PC-9 (cell line): ENCODE measurements around the gene MAGEB4. TPM values are rescaled to one million over a fixed set of nuclear protein-coding genes. Genes with fewer than 3 reads are reported as not detected.

Source experiments
- BruUV-seq: library from RNA; stranded (reverse); fragments of 400-500 nt; replicated peaks from 2 replicates; lab custom pipeline; 2021; lab: Mats Ljungman, UMichigan
- CTCF ChIA-PET: fragments of 300-600 bp; sonication (Branson Sonifier 250); formaldehyde crosslinking; loops from one replicate; lab custom pipeline; 2022; ENCODE audit warnings: antibody characterized with exemption; lab: Charles Lee
- POLR2A ChIA-PET: fragments of 300-600 bp; sonication (Branson Sonifier 250); formaldehyde crosslinking; loops from one replicate; lab custom pipeline; 2022; ENCODE audit warnings: antibody characterized with exemption; ENCODE audit not compliant: unreplicated experiment; lab: Charles Lee
- DNase-seq, 2 experiments: peaks; one replicate each; pipeline versions ENCODE4 v3.0.0 to v3.0.0-alpha.2; 2015 to 2022; ENCODE audit warnings: mixed read lengths in 1 of 2
- H2AFZ ChIP-seq: fragments of 200-600 bp; sonication (generic); 2 replicates; pipeline ENCODE4 v1.8.1; 2017; ENCODE audit warnings: antibody characterized with exemption
- H3F3A ChIP-seq: fragments of 200-600 bp; sonication (generic); 2 replicates; pipeline ENCODE4 v1.8.1; 2017; ENCODE audit warnings: antibody characterized with exemption, mild to moderate bottlenecking, low read depth; ENCODE audit not compliant: insufficient read depth
- H3K27ac ChIP-seq: fragments of 200-600 bp; sonication (generic); 2 replicates; pipeline ENCODE4 v1.6.1; 2016; ENCODE audit warnings: mixed run types
- H3K27me3 ChIP-seq: fragments of 200-600 bp; sonication (generic); 2 replicates; pipeline ENCODE4 v1.6.1; 2016; ENCODE audit warnings: low read depth, mixed run types; ENCODE audit not compliant: insufficient read depth
- H3K36me3 ChIP-seq: fragments of 200-600 bp; sonication (generic); 2 replicates; pipeline ENCODE4 v1.6.1; 2016; ENCODE audit warnings: low read depth, mixed run types
- H3K4me1 ChIP-seq: fragments of 200-600 bp; sonication (generic); replicated peaks from 2 replicates; pipeline ENCODE4 v1.6.1; 2016; ENCODE audit warnings: mixed run types; ENCODE audit not compliant: insufficient read depth
- H3K4me2 ChIP-seq: fragments of 200-600 bp; sonication (generic); 2 replicates; pipeline ENCODE4 v1.6.1; 2017; ENCODE audit warnings: mixed run types
- H3K4me3 ChIP-seq: fragments of 200-600 bp; sonication (generic); 2 replicates; pipeline ENCODE4 v1.6.1; 2016; ENCODE audit warnings: mixed run types
- H3K79me2 ChIP-seq: fragments of 200-600 bp; sonication (generic); 2 replicates; pipeline ENCODE4 v1.6.1; 2017; ENCODE audit warnings: low read depth, mixed run types
- H3K9me2 ChIP-seq: fragments of 200-600 bp; sonication (generic); 2 replicates; pipeline ENCODE4 v1.8.1; 2017; ENCODE audit warnings: mild to moderate bottlenecking; ENCODE audit not compliant: insufficient read depth
- H3K9me3 ChIP-seq: fragments of 200-600 bp; sonication (generic); 2 replicates; pipeline ENCODE4 v1.8.1; 2016; ENCODE audit warnings: low read depth; ENCODE audit not compliant: insufficient read depth
- H4K20me1 ChIP-seq: fragments of 200-600 bp; sonication (generic); 2 replicates; pipeline ENCODE4 v1.8.1; 2017; ENCODE audit not compliant: insufficient read depth
- CTCF ChIP-seq: fragments of 200-600 bp; sonication (generic); conservative IDR thresholded peaks from 2 replicates; pipeline ENCODE4 v1.6.1; 2017; ENCODE audit warnings: mixed run types, antibody characterized with exemption, mild to moderate bottlenecking, moderate library complexity
- EZH2 ChIP-seq: fragments of 200-600 bp; sonication (generic); IDR thresholded peaks from 2 replicates; pipeline ENCODE4 v1.8.0; 2017; ENCODE audit warnings: antibody characterized with exemption, low read depth
- intact Hi-C: fragments of 100-400 bp; cut with micrococcal nuclease; formaldehyde crosslinking; loops from one replicate; pipeline ENCODE4 v1.10.0; 2022; ENCODE audit not compliant: unreplicated experiment
- total RNA-seq: library from RNA; stranded (reverse); gene quantifications from 2 replicates; pipeline ENCODE4 v1.2.3, GENCODE V29; 2021

The MAGEB4 gene
- total RNA-seq, 1 experiment from 2014 or later = not detected

- ChIA-PET POLR2A (no interaction called here), CTCF (no interaction called here)
- DNase-seq = no peak
Observed at GRCh38 chrX:30212172-30212571, 29.6 kb upstream of the MAGEB4 start.

GRCh38 chrX:30215357-30215843 is 26.4 kb upstream of the MAGEB4 start, which contains the start of gene MAGEB2:
MAGEB2 (plus strand) TSS chrX:30215563; CDS start chrX:30218581, 3,018 bp downstream.
- Histone ChIP-seq H3K4me3 (no peak within 1 kb of the TSS), H2AFZ (no peak within 1 kb of the TSS), H3K36me3 (no peaks in the 10 kb centered on the region), H3K4me1 (no peaks in the 10 kb centered on the region), H3K4me2 (no peak within 1 kb of the TSS), H3K27me3 (no peaks in the 10 kb centered on the region), H3K27ac (no peak within 1 kb of the TSS), H3F3A (no peaks in the 10 kb centered on the region), H3K79me2 (no peaks in the 10 kb centered on the region), H3K9me3 (no peaks in the 10 kb centered on the region), H4K20me1 (no peaks in the 10 kb centered on the region), H3K9me2 (no peaks in the 10 kb centered on the region)
- no TSS peak for BruUV-seq
- no peak for TF ChIP-seq CTCF
- no peak for TF ChIP-seq EZH2
- intact Hi-C loops = no loop called here
- CTCF ChIA-PET = no interaction called here
- DNase-seq = no peak
- POLR2A ChIA-PET = no interaction called here

More at GRCh38 chrX:30212172-30212571, 29.6 kb upstream of the MAGEB4 start:
- Histone ChIP-seq H3K27me3 (no peaks in the 10 kb centered on the region), H3K79me2 (no peaks in the 10 kb centered on the region), H3K9me3 (no peaks in the 10 kb centered on the region), H3K4me2 (no peak overlapping the region), H3F3A (no peaks in the 10 kb centered on the region), H3K9me2 (no peaks in the 10 kb centered on the region), H3K4me1 (no peaks in the 10 kb centered on the region), H3K36me3 (no peaks in the 10 kb centered on the region), H4K20me1 (no peaks in the 10 kb centered on the region), H3K27ac (no peak overlapping the region), H3K4me3 (no peak overlapping the region), H2AFZ (no peak overlapping the region)
- intact Hi-C loops = no loop called here
- TF ChIP-seq CTCF = no peak
- no peak for TF ChIP-seq EZH2
- no TSS peak for BruUV-seq

- no peaks in the 10 kb centered on the region for H4K20me1 ChIP-seq
- intact Hi-C loops = no loop called here
- ChIA-PET CTCF (no interaction called here), POLR2A (interaction anchor here (0.6 kb wide), 1 partner anchor 268 kb away, joined by 3 read pairs; no protein-coding TSS in a partner anchor)
- no TSS peak for BruUV-seq
- no peaks in the 10 kb centered on the region for H3K36me3 ChIP-seq
- H3K4me1 ChIP-seq = no peaks in the 10 kb centered on the region
- no peak overlapping the region for H3K4me3 ChIP-seq
- no peak overlapping the region for H3K4me2 ChIP-seq
- no peaks in the 10 kb centered on the region for H3K27me3 ChIP-seq
- TF ChIP-seq EZH2 = no peak
- DNase-seq = no peak
- no peaks in the 10 kb centered on the region for H3F3A ChIP-seq
- H3K9me3 ChIP-seq = no peaks in the 10 kb centered on the region
- no peak overlapping the region for H3K27ac ChIP-seq
- no peaks in the 10 kb centered on the region for H3K9me2 ChIP-seq
- no peak overlapping the region for H2AFZ ChIP-seq
- no peaks in the 10 kb centered on the region for H3K79me2 ChIP-seq
Observed at GRCh38 chrX:30217465-30217864, 24.3 kb upstream of the MAGEB4 start.

DNA sequence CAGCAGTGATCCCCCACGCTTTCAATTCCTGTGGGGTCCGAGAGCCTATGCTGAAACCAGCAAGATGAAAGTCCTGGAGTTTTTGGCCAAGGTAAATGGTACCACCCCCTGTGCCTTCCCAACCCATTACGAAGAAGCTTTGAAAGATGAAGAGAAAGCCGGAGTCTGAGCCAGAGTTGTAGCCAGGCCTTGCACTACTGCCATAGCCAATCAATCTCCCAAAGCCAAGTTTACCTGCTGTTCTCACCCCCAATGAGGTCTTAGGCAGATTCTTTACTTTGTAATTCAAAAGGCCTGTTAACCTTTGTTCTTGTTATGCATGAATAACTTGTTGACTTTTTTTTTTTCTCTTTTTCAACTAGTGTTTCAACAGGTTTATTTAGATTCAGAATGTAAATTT is 22.4 kb upstream of the MAGEB4 start:
- H3K4me3 ChIP-seq = no peak overlapping the region
- no peak overlapping the region for H3K27ac ChIP-seq
- no peak overlapping the region for H3K4me2 ChIP-seq
- H3F3A ChIP-seq = no peaks in the 10 kb centered on the region
- no peak for DNase-seq
- CTCF ChIA-PET = no interaction called here
- no peaks in the 10 kb centered on the region for H3K9me3 ChIP-seq
- intact Hi-C loops = no loop called here
- H3K27me3 ChIP-seq = no peaks in the 10 kb centered on the region
- TF ChIP-seq EZH2 = no peak
- no peak for TF ChIP-seq CTCF
- POLR2A ChIA-PET = no interaction called here
- no TSS peak for BruUV-seq
- no peak overlapping the region for H2AFZ ChIP-seq
- no peaks in the 10 kb centered on the region for H3K9me2 ChIP-seq
- H3K36me3 ChIP-seq = no peaks in the 10 kb centered on the region
- no peaks in the 10 kb centered on the region for H4K20me1 ChIP-seq
- H3K79me2 ChIP-seq = no peaks in the 10 kb centered on the region
- H3K4me1 ChIP-seq = no peaks in the 10 kb centered on the region
